Calu3 (cell line): Measurements from ENCODE around the gene APEH. TPM values are rescaled to one million over a fixed set of nuclear protein-coding genes. Genes with fewer than 3 reads are reported as not detected.
"Not testable (repeated sequence)": the region's sequence is repeated elsewhere in the genome, so short reads cannot be mapped to it uniquely, and the experiment has no call there.

Experiments
- BruUV-seq: library from RNA; stranded (reverse); fragments of 400-500 nt; replicated peaks from 2 replicates; lab custom pipeline; 2021; lab: Mats Ljungman, UMichigan
- CTCF ChIA-PET: fragments of 300-600 bp; sonication (Branson Sonifier 250); formaldehyde crosslinking; loops from one replicate; lab custom pipeline; 2022; ENCODE audit warnings: antibody characterized with exemption; lab: Charles Lee
- DNase-seq: peaks from one replicate; pipeline ENCODE4 v3.0.0; 2022
- H3K27ac Mint-ChIP-seq: one replicate; pipeline ENCODE4 v1.8.0; 2022; ENCODE audit warnings: mixed read lengths; ENCODE audit not compliant: unreplicated experiment
- H3K27me3 Mint-ChIP-seq: one replicate; pipeline ENCODE4 v1.8.0; 2022; ENCODE audit warnings: mixed read lengths; ENCODE audit not compliant: unreplicated experiment
- H3K36me3 Mint-ChIP-seq: one replicate; pipeline ENCODE4 v1.8.0; 2022; ENCODE audit warnings: mild to moderate bottlenecking, moderate library complexity, mixed read lengths; ENCODE audit not compliant: insufficient read depth, unreplicated experiment
- H3K4me1 Mint-ChIP-seq: one replicate; pipeline ENCODE4 v1.8.0; 2022; ENCODE audit warnings: mild to moderate bottlenecking, low read depth, mixed read lengths; ENCODE audit not compliant: unreplicated experiment
- H3K4me3 Mint-ChIP-seq: one replicate; pipeline ENCODE4 v1.8.0; 2022; ENCODE audit warnings: mild to moderate bottlenecking, low read depth, moderate library complexity, mixed read lengths; ENCODE audit not compliant: unreplicated experiment
- H3K9me3 Mint-ChIP-seq: one replicate; pipeline ENCODE4 v1.8.0; 2022; ENCODE audit warnings: low read depth, mixed read lengths; ENCODE audit not compliant: unreplicated experiment
- intact Hi-C: fragments of 100-400 bp; cut with micrococcal nuclease; formaldehyde crosslinking; loops from one replicate; pipeline ENCODE4 v1.10.0; 2022; ENCODE audit not compliant: unreplicated experiment
- total RNA-seq: library from RNA; stranded (reverse); gene quantifications from 2 replicates; pipeline ENCODE4 v1.2.3, GENCODE V29; 2022
- TF ChIP-seq, protein P1 (sequence below): fragments of 200-600 bp; IDR thresholded peaks from one replicate; pipeline ENCODE4 v1.8.0; 2022; ENCODE audit warnings: antibody characterized with exemption; ENCODE audit not compliant: unreplicated experiment

Gene APEH
- total RNA-seq, 1 experiment from 2014 or later = 187 TPM

DNA sequence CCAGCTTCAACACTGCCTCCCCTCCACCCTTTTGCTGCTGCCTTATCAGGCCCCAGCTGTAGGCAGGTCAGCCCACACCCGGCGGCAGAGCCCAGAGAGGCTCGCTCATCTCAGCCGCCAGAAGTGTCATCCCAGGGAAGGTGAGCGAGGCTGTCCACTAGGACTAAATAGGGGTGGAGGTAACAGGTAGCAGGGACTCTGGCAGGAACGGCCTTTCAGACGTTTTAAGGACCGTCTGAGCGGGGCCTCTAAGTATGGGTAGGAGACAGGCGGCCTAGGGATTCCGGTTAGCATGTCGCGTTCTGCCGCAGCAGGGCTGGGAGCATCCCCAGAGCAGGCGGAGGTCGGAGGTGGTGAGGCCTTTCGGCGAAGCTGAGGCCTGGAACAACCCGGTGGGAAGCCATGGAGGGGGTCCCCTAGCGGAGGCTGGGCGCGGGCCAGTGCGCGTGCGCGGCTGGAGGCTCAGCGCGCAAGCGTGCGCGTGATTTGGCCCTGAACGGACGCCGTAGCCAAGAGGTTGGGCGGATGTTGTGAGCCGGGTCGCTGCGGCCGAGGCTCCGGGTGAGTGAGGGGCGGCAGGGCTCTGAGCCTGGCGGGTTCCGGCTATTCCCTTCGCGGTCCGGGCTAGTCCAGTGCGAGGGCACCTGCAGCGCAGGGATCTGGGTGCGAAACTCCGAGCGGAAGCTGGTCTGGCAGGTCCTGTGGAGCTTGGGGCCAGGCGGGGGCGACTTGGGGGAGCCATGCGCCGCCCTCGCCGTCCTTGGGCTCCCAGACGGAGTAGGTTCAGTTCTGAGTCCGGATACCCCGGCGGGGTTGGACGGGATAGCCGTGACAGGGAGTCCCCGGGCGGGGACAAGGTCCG lies 15.1 kb downstream of the APEH start, which contains the start of the genes MST1 and RNF123:
Gene MST1 (minus strand): TSS at position 429 of the 862 bp plus-strand sequence. CDS start 783 bp downstream, outside the sequence.
Gene RNF123 (plus strand): TSS at position 512 of the 862 bp plus-strand sequence. CDS start 1,609 bp downstream, outside the sequence.
- peaks cover 10% of the 10 kb centered on the region for H3K4me1 Mint-ChIP-seq
- no peaks in the 10 kb centered on the region for H3K27me3 Mint-ChIP-seq
- peak; percentile 92 for DNase-seq
- TF ChIP-seq, protein P1, sequence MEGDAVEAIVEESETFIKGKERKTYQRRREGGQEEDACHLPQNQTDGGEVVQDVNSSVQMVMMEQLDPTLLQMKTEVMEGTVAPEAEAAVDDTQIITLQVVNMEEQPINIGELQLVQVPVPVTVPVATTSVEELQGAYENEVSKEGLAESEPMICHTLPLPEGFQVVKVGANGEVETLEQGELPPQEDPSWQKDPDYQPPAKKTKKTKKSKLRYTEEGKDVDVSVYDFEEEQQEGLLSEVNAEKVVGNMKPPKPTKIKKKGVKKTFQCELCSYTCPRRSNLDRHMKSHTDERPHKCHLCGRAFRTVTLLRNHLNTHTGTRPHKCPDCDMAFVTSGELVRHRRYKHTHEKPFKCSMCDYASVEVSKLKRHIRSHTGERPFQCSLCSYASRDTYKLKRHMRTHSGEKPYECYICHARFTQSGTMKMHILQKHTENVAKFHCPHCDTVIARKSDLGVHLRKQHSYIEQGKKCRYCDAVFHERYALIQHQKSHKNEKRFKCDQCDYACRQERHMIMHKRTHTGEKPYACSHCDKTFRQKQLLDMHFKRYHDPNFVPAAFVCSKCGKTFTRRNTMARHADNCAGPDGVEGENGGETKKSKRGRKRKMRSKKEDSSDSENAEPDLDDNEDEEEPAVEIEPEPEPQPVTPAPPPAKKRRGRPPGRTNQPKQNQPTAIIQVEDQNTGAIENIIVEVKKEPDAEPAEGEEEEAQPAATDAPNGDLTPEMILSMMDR = no peak
- CTCF ChIA-PET = no interaction called here
- no peaks in the 10 kb centered on the region for H3K9me3 Mint-ChIP-seq
- peak within 1 kb of the TSS; percentile 95 for H3K4me3 Mint-ChIP-seq
- peak within 1 kb of the TSS; percentile 88 for H3K27ac Mint-ChIP-seq
- intact Hi-C loops = no loop called here
- no TSS peak for BruUV-seq
- H3K36me3 Mint-ChIP-seq = peaks cover 46% of the 10 kb centered on the region

DNA sequence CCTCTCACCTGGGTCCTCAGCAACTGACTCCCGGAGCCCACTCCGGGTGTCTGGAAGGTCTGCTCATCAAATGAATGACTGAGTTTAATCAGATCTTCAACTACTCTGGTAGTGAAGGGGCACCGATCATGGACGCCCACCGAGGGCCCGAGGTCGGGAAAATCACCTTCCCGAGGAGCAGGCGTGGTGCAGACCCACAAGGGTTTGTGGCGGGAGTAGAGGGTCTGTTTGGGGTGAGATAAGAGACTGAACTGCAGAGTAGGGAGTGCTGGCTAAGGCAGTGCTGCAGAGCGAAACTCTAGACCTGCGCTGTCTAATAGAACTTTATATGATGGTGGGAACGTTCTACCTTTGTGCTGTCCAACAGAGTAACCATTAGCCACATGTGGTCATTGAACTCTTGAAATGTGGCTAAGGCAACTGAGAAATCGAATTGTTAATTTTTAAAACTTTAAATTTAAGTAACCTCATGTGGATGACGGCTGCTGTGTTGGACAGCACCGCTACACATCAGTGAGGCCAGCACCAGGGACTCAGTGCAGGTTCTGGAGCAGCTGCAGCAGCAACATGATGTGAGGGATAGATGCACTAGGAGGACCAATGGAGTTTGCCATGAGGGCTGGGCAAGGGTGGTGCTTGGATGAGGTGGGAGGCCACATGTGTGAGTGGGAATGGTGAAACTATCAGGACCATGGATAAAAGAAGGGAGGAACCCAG lies 15.9 kb downstream of the APEH start:
- H3K9me3 Mint-ChIP-seq, DNase-seq, CTCF ChIA-PET, H3K27me3 Mint-ChIP-seq, BruUV-seq, intact Hi-C loops: not testable (repeated sequence)
- peak overlapping the region; percentile 95 for H3K4me3 Mint-ChIP-seq
- H3K27ac Mint-ChIP-seq = peak overlapping the region; percentile 88
- peaks cover 46% of the 10 kb centered on the region for H3K36me3 Mint-ChIP-seq
- peaks cover 10% of the 10 kb centered on the region for H3K4me1 Mint-ChIP-seq

DNA sequence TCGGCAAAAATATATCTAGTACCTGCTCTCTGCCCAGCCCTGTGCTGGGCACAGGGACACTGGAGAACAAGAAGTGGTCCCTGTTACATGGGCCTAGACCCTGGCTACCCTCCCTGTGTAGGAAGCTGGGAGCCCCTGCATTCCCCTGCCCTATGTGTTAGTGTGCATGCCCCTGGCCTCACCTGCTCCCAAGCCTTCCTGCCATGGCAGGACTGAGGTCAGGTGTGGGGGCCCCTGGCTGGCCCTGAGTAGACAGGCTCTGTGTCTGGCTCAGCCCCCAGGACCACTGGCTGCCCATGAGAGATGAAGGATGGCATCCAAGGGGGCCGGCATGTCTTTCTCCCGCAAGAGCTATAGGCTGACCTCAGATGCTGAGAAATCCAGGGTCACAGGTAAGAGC lies 16.7 kb downstream of the APEH start:
- Mint-ChIP-seq H3K36me3 (peaks cover 38% of the 10 kb centered on the region), H3K4me3 (peak overlapping the region; percentile 95), H3K4me1 (peaks cover 10% of the 10 kb centered on the region)
- CTCF ChIA-PET, H3K27me3 Mint-ChIP-seq, DNase-seq, H3K9me3 Mint-ChIP-seq, BruUV-seq, H3K27ac Mint-ChIP-seq, intact Hi-C loops: not testable (repeated sequence)

DNA sequence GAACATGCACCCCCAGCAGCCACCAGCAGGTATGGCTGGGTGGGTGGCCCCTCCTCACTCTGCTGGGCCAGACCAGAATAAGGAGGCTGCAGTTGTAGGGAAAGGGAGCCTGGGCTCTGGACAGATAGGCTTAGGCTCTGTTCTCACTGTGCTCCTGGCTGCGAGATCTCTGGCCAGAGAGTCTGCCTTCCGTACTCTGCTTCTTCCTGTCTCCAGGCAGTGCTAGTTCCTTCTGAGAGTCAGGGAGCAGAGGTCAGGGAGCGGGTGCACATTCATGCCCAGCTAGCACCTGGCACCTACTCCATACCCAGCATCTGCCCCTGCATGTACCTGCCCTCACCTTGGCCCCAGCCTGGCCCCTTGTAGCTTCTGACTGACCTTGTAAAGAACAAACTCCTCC lies 17.3 kb downstream of the APEH start:
- H3K27me3 Mint-ChIP-seq, H3K9me3 Mint-ChIP-seq, intact Hi-C loops, BruUV-seq, H3K4me3 Mint-ChIP-seq, H3K27ac Mint-ChIP-seq, DNase-seq, CTCF ChIA-PET: not testable (repeated sequence)
- Mint-ChIP-seq H3K36me3 (peaks cover 35% of the 10 kb centered on the region), H3K4me1 (peaks cover 10% of the 10 kb centered on the region)

DNA sequence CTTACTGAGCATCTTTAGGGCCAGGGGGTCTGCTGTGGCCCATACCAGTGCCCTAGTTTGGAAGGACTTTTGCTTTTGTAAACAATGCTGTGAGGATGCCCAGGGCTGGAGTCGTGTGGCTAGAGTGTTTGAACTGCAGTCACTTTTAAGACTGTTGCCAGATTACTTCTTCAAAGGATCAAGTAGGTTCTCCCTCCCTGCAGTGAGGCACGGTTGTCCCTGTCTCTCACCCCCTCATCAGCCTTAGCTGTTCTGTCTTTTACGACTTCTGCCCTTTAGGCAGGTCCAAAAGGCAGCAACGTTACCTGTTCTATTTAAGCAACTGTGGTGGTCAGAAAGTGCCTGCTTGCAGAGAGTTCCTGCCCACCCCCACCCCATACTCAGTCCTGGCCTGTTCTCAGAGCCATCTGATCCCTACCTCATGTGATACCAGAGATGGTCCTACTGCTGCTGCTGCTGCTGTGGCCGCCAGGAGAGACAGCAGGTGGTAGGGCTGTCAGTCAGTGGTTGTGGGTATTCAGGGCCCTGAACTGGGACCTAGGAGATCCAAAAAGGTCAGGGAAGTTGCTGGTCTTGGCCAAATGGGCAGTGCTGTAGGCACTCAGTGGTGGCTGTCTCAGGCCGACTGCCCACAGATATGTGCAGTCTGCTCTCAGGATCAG lies 20.4 kb downstream of the APEH start:
- DNase-seq, BruUV-seq, H3K4me3 Mint-ChIP-seq, H3K27ac Mint-ChIP-seq, intact Hi-C loops, H3K27me3 Mint-ChIP-seq, H3K9me3 Mint-ChIP-seq, CTCF ChIA-PET: not testable (repeated sequence)
- Mint-ChIP-seq H3K36me3 (peaks cover 20% of the 10 kb centered on the region), H3K4me1 (peaks cover 10% of the 10 kb centered on the region)

DNA sequence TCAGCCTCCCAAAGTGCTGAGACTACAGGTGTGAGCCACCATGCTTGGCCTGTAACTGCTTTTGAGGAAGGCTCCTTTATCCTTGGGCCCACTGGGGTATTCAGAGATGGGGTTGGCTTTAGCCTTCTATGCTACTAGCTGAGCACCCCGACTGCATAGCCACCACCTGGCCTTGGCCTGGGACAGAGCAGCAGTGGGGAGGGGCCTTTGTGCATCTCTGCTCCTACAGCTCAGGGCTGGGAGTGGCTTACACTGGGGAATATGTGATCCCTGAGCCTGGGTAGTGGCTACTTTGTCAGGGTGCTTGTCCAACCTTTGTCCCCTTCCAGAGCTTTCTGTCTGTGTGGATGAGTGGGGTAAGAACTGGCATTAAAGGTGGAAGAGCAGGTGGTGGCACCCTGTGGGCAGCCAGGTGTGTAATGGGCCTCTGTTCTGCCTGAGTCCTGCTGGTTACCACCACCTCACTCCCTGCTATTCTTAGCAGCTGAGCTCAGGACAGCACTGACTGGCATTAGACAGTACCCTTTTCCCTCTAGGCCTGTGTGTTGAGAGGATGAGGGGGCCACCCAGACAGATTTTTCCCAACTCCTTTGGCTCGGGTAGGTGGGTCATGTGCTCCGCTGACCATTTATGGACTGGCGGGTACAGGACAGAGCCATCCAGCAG lies 21.3 kb downstream of the APEH start:
- H3K9me3 Mint-ChIP-seq, BruUV-seq, H3K4me1 Mint-ChIP-seq, H3K27me3 Mint-ChIP-seq, H3K4me3 Mint-ChIP-seq, intact Hi-C loops, DNase-seq, CTCF ChIA-PET, H3K27ac Mint-ChIP-seq: not testable (repeated sequence)
- H3K36me3 Mint-ChIP-seq = peaks cover 13% of the 10 kb centered on the region
